DMS 273 treated with DMSO at 0.1 percent for 48 hours (cell line): ENCODE results near the gene ERI2.
"Not testable (repeated sequence)": the region's sequence is repeated elsewhere in the genome, so short reads cannot be mapped to it uniquely, and the experiment has no call there.

Experiments used
- DNase-seq: peaks from one replicate; lab custom pipeline; 2025; lab: John Stamatoyannopoulos, UW

Gene ERI2

GRCh38 chr16:20814784-20815183, 8.5 kb upstream of the ERI2 start:
- DNase-seq: peak; percentile 63

GRCh38 chr16:20812510-20812909, 6.2 kb upstream of the ERI2 start:
- no peak for DNase-seq

- DNase-seq: no peak
Observed at GRCh38 chr16:20811889-20812439, 5.7 kb upstream of the ERI2 start.

GRCh38 chr16:20807862-20808261, 1.6 kb upstream of the ERI2 start:
- no peak for DNase-seq

- not testable (repeated sequence) for DNase-seq
Observed at GRCh38 chr16:20805684-20806167, 546 bp downstream of the ERI2 start.

GRCh38 chr16:20803561-20804214, 2.6 kb downstream of the ERI2 start:
- DNase-seq: no peak

- DNase-seq: no peak
Observed at GRCh38 chr16:20803192-20803560, 3.1 kb downstream of the ERI2 start.

GRCh38 chr16:20801278-20801677, 5.0 kb downstream of the ERI2 start:
- no peak for DNase-seq

- peak; percentile 15 for DNase-seq
Observed at GRCh38 chr16:20799599-20799998, 6.7 kb downstream of the ERI2 start.

GRCh38 chr16:20798364-20798763, 7.9 kb downstream of the ERI2 start:
- no peak for DNase-seq

GRCh38 chr16:20791923-20792612, 14.2 kb downstream of the ERI2 start:
- no peak for DNase-seq

- DNase-seq: no peak
Observed at GRCh38 chr16:20789130-20789529, 17.1 kb downstream of the ERI2 start.

- no peak for DNase-seq
Observed at GRCh38 chr16:20784204-20784603, 22.1 kb downstream of the ERI2 start.

GRCh38 chr16:20782470-20782869, 23.8 kb downstream of the ERI2 start:
- no peak for DNase-seq

GRCh38 chr16:20781697-20782096, 24.6 kb downstream of the ERI2 start:
- no peak for DNase-seq

GRCh38 chr16:20774703-20775362, 31.4 kb downstream of the ERI2 start:
- DNase-seq: peak; percentile 40

GRCh38 chr16:20773679-20774078, 32.6 kb downstream of the ERI2 start:
- no peak for DNase-seq

GRCh38 chr16:20768818-20769217, 37.5 kb downstream of the ERI2 start:
- no peak for DNase-seq

GRCh38 chr16:20768121-20768520, 38.2 kb downstream of the ERI2 start:
- no peak for DNase-seq

GRCh38 chr16:20767577-20767976, 38.7 kb downstream of the ERI2 start:
- no peak for DNase-seq

- no peak for DNase-seq
Observed at GRCh38 chr16:20766294-20766693, 40.0 kb downstream of the ERI2 start.

GRCh38 chr16:20765732-20766131, 40.5 kb downstream of the ERI2 start:
- DNase-seq: no peak

- not testable (repeated sequence) for DNase-seq
Observed at GRCh38 chr16:20764448-20764847, 41.8 kb downstream of the ERI2 start.
